OCI-LY7 (cell line): ENCODE data around the gene BTRC. TPM values are rescaled to one million over a fixed set of nuclear protein-coding genes. Genes with fewer than 3 reads are reported as not detected.

Experiments used
- BruUV-seq: library from RNA; stranded (reverse); fragments of 400-500 nt; replicated peaks from 2 replicates; lab custom pipeline; 2021; lab: Mats Ljungman, UMichigan
- CTCF ChIA-PET: fragments of 300-600 bp; sonication (Branson Sonifier 250); formaldehyde crosslinking; loops from one replicate; lab custom pipeline; 2022; ENCODE audit warnings: antibody characterized with exemption; ENCODE audit not compliant: unreplicated experiment; lab: Charles Lee
- POLR2A ChIA-PET: fragments of 300-600 bp; sonication (Branson Sonifier 250); formaldehyde crosslinking; loops from one replicate; lab custom pipeline; 2022; ENCODE audit warnings: antibody characterized with exemption; lab: Charles Lee
- DNase-seq: peaks from one replicate; pipeline ENCODE4 v3.0.0-alpha.2; 2015; ENCODE audit warnings: low spot score
- H2AFZ ChIP-seq: fragments of 200-600 bp; sonication (generic), shearing (Covaris generic); 2 replicates; pipeline ENCODE4 v1.6.1; 2014; ENCODE audit warnings: mild to moderate bottlenecking, antibody characterized with exemption, low read length, moderate library complexity
- H3K27ac ChIP-seq: fragments of 200-600 bp; sonication (generic); 2 replicates; pipeline ENCODE4 v1.5.1; 2014; ENCODE audit warnings: mixed run types, low read depth, mild to moderate bottlenecking, moderate library complexity, low read length, inconsistent platforms; ENCODE audit not compliant: poor library complexity, severe bottlenecking
- H3K36me3 ChIP-seq: fragments of 200-600 bp; sonication (generic); 2 replicates; pipeline ENCODE4 v1.6.1; 2014; ENCODE audit warnings: mild to moderate bottlenecking, antibody characterized with exemption, low read length, moderate library complexity, mixed read lengths; ENCODE audit not compliant: insufficient read depth
- H3K4me1 ChIP-seq: fragments of 200-600 bp; sonication (generic); 2 replicates; pipeline ENCODE4 v1.5.1; 2014; ENCODE audit warnings: mild to moderate bottlenecking, low read length; ENCODE audit not compliant: insufficient read depth, poor library complexity, severe bottlenecking
- H3K4me2 ChIP-seq: fragments of 200-600 bp; sonication (generic); 2 replicates; pipeline ENCODE4 v1.6.1; 2014; ENCODE audit warnings: mild to moderate bottlenecking, low read length
- H3K4me3 ChIP-seq: fragments of 200-600 bp; sonication (generic); 2 replicates; pipeline ENCODE4 v1.5.1; 2014; ENCODE audit warnings: mild to moderate bottlenecking, low read depth, low read length; ENCODE audit not compliant: poor library complexity, severe bottlenecking
- H3K79me2 ChIP-seq: fragments of 200-600 bp; sonication (generic); 2 replicates; pipeline ENCODE4 v1.6.1; 2016; ENCODE audit warnings: low read depth, mild to moderate bottlenecking, low read length, moderate library complexity, mixed read lengths; ENCODE audit not compliant: insufficient read depth
- H3K9me2 ChIP-seq: fragments of 200-600 bp; sonication (generic); 2 replicates; pipeline ENCODE4 v1.6.1; 2016; ENCODE audit warnings: mild to moderate bottlenecking, low read length, mixed read lengths; ENCODE audit not compliant: insufficient read depth
- H3K9me3 ChIP-seq: fragments of 200-600 bp; sonication (generic); 2 replicates; pipeline ENCODE4 v1.6.1; 2014; ENCODE audit warnings: mild to moderate bottlenecking, mixed run types, low read length, mixed read lengths
- H4K20me1 ChIP-seq: fragments of 200-600 bp; sonication (generic); 2 replicates; pipeline ENCODE4 v1.6.1; 2014; ENCODE audit warnings: mild to moderate bottlenecking, antibody characterized with exemption, low read length, moderate library complexity, mixed read lengths; ENCODE audit not compliant: insufficient read depth
- EZH2phosphoT487 ChIP-seq: fragments of 200-600 bp; sonication (generic); IDR thresholded peaks from 2 replicates; pipeline ENCODE4 v1.6.1; 2018; ENCODE audit warnings: low read depth, borderline replicate concordance, mild to moderate bottlenecking, mixed run types, antibody characterized with exemption, low read length, moderate library complexity, mixed read lengths
- intact Hi-C: fragments of 100-400 bp; cut with micrococcal nuclease; formaldehyde crosslinking; loops from one replicate; pipeline ENCODE4 v1.10.0; 2022; ENCODE audit not compliant: unreplicated experiment
- total RNA-seq, 2 experiments: library from RNA; depleted of rRNA in 1 of 2; stranded (reverse); fragments of >200 nt in 1 of 2; shearing (Covaris generic) in 1 of 2; gene quantifications; 2 replicates each; pipeline ENCODE4 v1.2.3, GENCODE V29; 2014 to 2022
- TF ChIP-seq, protein P1 (sequence below): fragments of 200-600 bp; sonication (generic); conservative IDR thresholded peaks from 2 replicates; pipeline ENCODE4 v1.5.1; 2014; ENCODE audit warnings: mild to moderate bottlenecking, antibody characterized with exemption, low read length, moderate library complexity, mixed read lengths

The BTRC gene
- total RNA-seq, 2 experiments from 2014 or later = 6.1 to 17.8 TPM

DNA sequence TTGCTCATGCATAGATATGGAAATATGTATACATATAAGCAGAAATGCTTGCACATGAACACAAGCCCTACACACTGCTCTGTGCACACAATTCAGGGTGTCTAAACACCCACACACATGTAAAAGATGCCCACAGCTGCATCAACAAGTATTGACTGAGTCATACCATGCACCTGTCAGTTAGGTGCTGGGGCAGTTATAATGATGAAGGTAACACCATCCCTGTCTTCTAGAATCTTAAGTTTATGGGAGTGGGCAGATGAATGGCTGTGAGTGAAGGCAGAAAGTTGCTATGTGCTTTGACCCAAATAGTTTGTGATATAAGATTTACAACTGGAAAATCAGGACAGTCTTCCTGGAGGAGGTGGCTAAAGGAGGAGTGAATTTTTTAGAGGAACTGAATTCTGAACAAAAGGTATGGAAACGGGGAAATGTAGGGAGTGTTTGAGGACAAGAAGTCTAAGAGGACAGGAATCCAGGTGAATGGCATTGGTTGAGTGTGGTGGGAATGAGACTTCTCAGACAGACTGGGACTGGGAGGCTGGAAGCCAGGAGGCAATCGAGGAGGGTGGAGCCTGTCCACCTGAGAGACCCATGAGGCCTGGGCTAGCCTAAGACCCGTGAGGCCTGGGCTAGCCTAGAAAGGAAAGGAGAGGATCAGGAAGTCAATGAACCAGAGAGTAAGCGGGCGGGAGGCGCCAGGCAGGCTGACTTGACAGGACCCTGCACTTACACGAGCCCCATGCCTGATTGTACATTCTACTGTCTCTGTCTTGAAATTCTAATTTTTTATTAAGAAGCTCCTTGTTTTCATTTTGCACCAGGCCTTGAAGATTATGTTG lies 213.4 kb downstream of the BTRC start:
- intact Hi-C loops = no loop called here
- no peaks in the 10 kb centered on the region for H3K79me2 ChIP-seq
- CTCF ChIA-PET = no interaction called here
- POLR2A ChIA-PET = no interaction called here
- no peak overlapping the region for H3K27ac ChIP-seq
- H3K9me3 ChIP-seq = no peaks in the 10 kb centered on the region
- no peak overlapping the region for H3K4me2 ChIP-seq
- no TSS peak for BruUV-seq
- H2AFZ ChIP-seq = no peak overlapping the region
- peaks cover 12% of the 10 kb centered on the region for H3K4me1 ChIP-seq
- no peaks in the 10 kb centered on the region for H3K9me2 ChIP-seq
- no peaks in the 10 kb centered on the region for H3K36me3 ChIP-seq
- H3K4me3 ChIP-seq = no peak overlapping the region
- H4K20me1 ChIP-seq = no peaks in the 10 kb centered on the region
- TF ChIP-seq, protein P1, sequence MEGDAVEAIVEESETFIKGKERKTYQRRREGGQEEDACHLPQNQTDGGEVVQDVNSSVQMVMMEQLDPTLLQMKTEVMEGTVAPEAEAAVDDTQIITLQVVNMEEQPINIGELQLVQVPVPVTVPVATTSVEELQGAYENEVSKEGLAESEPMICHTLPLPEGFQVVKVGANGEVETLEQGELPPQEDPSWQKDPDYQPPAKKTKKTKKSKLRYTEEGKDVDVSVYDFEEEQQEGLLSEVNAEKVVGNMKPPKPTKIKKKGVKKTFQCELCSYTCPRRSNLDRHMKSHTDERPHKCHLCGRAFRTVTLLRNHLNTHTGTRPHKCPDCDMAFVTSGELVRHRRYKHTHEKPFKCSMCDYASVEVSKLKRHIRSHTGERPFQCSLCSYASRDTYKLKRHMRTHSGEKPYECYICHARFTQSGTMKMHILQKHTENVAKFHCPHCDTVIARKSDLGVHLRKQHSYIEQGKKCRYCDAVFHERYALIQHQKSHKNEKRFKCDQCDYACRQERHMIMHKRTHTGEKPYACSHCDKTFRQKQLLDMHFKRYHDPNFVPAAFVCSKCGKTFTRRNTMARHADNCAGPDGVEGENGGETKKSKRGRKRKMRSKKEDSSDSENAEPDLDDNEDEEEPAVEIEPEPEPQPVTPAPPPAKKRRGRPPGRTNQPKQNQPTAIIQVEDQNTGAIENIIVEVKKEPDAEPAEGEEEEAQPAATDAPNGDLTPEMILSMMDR = no peak
- TF ChIP-seq EZH2phosphoT487 = no peak
- DNase-seq = no peak

DNA sequence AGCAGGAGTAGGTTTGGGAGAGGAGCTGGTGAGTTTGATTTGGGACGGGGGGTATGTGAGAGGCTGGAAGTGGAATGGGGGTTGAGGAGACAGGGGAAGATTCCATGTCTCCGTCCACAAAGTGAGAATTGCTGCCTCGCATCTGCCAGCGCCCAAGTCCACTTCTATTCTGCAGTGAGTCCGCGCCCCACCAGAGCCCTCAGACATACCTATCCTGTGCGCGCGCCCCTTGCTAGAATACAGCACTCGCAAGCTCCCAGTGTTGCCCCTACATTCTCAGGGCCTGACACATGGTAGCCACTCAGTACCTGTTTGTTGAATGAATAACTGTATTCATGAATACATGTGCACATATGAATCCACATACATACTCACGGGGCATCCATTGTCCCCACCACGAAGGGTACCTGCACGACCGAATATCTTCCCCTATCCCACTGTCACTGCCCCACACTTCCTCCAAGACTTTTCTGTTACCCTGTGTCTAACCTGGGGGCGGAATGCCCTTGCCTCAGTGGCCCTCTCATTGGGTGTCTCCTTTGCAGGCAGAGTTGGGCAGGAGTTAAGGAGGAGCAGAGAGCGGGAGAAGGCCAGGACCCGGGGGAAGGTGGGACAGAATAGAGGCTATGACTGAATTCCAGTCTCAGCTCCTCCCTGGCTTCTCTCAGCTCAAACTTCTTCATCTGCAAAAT lies 214.2 kb downstream of the BTRC start:
- no peaks in the 10 kb centered on the region for H3K36me3 ChIP-seq
- H3K9me3 ChIP-seq = no peaks in the 10 kb centered on the region
- POLR2A ChIA-PET = no interaction called here
- no peak overlapping the region for H3K27ac ChIP-seq
- CTCF ChIA-PET = no interaction called here
- no peak overlapping the region for H2AFZ ChIP-seq
- no peak for DNase-seq
- H3K4me3 ChIP-seq = no peak overlapping the region
- no peaks in the 10 kb centered on the region for H3K79me2 ChIP-seq
- BruUV-seq = no TSS peak
- no peaks in the 10 kb centered on the region for H4K20me1 ChIP-seq
- H3K4me1 ChIP-seq = peaks cover 12% of the 10 kb centered on the region
- TF ChIP-seq, protein P1 = no peak
- no peak for TF ChIP-seq EZH2phosphoT487
- no peaks in the 10 kb centered on the region for H3K9me2 ChIP-seq
- intact Hi-C loops = no loop called here
- H3K4me2 ChIP-seq = no peak overlapping the region

DNA sequence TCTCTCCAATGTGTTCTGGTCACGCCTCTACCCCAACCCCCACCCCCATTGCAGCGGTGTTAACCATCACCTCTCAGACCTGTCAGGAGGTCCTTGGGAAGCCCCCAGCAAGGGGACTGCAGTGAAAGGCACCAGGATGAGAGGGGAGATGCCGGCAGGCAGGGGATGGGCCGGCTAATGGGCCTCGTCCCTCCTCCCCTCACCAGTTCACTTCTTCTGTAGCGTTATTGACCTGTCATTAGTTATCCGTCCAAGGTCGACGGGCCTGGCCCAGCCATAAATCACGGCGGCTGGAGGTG lies 215.3 kb downstream of the BTRC start:
- Histone ChIP-seq H3K27ac (no peak overlapping the region), H3K4me3 (no peak overlapping the region), H3K79me2 (no peaks in the 10 kb centered on the region), H3K9me2 (no peaks in the 10 kb centered on the region), H3K36me3 (no peaks in the 10 kb centered on the region), H3K4me2 (peak overlapping the region; percentile 91), H2AFZ (no peak overlapping the region), H3K9me3 (no peaks in the 10 kb centered on the region), H3K4me1 (peaks cover 19% of the 10 kb centered on the region), H4K20me1 (no peaks in the 10 kb centered on the region)
- TF ChIP-seq, protein P1 = no peak
- TF ChIP-seq EZH2phosphoT487 = no peak
- DNase-seq = no peak
- no TSS peak for BruUV-seq
- POLR2A ChIA-PET = no interaction called here
- CTCF ChIA-PET = interaction anchor here (0.5 kb wide), 1 partner anchor 19 kb away, joined by 3 read pairs; the partner anchor contains the start of genes DPCD and POLL
- intact Hi-C loops = no loop called here
